NCI-H2227 treated with DMSO at 0.1 percent for 48 hours (cell line): ENCODE data around the gene HAO1.
"Not testable (repeated sequence)": the region's sequence is repeated elsewhere in the genome, so short reads cannot be mapped to it uniquely, and the experiment has no call there.

Experiments
- DNase-seq: peaks from one replicate; lab custom pipeline; 2025; lab: John Stamatoyannopoulos, UW

The HAO1 gene

DNA sequence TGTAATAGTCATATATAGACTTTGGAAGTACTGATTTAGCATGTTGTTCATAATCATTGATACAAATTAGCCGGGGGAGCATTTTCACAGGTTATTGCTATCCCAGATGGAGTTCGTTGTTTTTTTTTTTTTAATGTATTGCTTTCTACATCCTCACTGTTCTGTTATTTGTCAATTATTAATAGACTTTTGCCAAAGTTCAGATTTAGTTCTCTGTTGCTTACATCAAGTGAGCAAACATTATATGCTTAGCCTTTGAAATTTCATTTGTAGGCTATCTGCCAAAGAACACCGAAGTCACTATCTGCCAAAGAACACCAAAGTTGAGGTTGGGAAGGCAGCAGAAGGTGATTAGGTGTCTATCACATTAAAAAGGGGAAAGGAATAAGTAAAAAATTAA, at the start of gene HAO1:
TSS of gene HAO1 (minus strand) at position 118 of the 400 bp plus-strand sequence. CDS start at position 82, 36 bp downstream.
- no peak for DNase-seq

DNA sequence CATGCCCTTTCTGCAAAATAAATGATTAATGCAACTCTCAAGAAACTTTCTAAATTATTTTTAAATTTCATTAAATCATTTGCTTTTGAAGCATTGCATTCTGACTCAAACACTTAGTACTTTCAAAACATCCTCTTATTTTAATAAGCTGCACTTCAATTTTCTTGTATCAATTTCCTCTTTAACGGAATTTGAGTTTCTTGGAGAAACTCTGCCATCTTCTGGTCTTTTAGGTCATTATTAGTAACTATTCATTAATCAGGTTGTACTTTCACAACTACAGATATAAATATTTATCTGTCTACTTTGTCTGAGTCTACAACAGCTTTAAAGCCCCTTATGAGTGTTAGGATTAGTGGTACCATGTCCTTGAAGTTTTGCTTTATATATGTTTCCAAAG, 49.1 kb upstream of the HAO1 start:
- DNase-seq, result no peak

DNA sequence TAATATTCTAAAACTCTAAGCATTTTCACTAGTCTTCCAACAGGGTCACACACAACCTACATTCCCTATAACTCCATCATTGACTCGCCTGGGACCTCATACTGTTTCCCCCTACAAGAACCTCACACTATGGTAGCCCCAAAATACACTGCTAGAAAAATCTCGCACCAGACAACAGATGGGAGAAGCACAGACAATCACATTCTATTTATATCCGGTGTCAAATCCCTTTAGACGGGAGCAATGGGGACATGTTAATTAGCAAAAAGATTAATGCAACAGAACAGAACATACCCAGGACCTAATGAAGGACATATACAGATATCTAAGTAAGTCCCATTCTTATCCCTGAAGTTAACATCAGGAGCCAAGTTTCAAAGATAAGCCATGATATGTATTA, 45.7 kb upstream of the HAO1 start:
- DNase-seq, result no peak

DNA sequence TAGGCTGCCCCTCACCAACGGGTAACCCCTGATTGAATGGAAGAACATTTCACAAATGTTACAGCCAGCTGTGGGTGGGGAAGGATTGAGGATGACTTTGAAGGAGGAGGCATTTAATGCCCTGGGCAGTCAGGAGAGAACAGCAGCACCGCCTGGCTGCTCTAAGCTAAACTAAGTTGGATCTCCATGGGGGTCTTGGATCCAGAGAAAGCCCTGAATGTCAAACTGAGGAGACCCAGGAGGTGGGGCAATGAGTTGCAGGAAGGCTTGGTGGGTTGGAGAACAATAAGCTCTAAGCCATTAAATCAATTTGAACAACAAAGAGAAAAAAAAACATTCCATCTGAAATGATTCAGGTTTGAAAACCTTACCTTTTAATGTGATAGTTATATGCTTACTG, 43.9 kb upstream of the HAO1 start:
- no peak for DNase-seq

DNA sequence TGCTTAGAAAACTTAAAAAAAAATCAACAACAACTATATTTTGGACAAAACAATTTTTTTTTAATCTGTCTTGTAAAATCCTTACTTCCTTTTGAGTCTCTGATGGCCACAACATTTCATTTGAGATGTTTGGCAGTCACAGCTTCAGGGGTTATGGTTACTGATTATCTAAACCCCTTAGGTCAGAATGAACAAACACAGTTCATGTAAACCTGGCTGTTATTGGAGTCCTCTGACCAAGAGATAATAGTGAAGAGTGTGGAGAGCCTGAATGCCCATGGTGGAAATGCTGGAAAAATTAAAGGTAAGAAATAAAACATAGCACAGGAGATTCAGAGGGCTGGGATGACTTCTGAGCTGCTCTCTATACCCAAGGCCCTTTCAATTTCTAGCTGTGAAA, 41.1 kb upstream of the HAO1 start:
- DNase-seq, result no peak

DNA sequence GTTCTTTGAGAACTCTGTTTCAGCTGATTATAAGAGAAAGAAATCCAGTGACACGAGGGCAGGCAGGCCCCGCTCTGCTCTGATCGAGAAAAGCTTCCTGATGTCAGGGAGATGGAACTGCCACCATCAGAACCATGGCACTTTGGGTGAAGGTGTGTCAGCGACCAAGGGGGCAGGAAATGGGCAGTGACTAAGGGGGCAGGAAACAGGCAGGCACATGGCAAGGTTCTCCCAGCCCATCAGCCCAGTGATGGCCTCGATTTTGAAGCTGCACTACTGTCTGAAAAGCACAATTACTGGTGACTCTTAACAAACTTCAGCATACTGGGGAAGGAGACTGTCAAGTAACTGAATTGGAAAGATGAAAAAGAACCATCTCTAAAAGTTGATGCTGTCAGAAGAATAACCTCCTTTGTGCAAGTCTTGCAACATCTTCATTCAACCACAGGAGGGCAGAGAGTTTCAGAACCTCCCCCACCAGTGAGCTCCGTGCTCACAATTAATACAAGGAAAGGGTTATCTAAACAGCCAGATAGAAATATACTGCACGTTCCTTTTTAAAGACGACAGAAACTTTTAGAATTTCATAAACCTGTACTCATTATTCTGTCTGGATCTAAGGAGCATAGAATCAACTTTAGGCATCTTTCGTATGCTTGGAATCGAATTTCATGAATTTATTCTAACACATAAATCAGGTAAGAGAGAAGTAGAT, 40.2 kb upstream of the HAO1 start:
- peak; percentile 40 for DNase-seq

DNA sequence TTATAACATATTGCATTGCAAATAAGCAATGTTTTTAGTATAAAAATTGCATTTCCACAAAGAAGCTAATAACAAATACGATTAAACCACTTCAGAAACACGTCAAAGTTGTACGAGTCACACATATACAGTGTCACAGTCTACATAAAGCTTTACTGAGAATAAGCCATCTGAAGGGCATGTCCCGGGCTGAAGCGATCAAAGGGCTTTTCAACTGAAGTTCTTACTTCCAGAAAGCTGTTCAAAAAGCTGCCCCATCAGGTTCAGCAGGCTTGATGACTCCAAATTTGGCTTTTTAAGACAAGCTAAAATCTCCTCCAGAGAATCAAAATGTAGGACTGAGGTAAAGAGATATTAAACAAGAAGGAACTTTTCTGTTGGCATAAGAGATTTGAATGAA, 37.5 kb upstream of the HAO1 start:
- DNase-seq, result no peak

DNA sequence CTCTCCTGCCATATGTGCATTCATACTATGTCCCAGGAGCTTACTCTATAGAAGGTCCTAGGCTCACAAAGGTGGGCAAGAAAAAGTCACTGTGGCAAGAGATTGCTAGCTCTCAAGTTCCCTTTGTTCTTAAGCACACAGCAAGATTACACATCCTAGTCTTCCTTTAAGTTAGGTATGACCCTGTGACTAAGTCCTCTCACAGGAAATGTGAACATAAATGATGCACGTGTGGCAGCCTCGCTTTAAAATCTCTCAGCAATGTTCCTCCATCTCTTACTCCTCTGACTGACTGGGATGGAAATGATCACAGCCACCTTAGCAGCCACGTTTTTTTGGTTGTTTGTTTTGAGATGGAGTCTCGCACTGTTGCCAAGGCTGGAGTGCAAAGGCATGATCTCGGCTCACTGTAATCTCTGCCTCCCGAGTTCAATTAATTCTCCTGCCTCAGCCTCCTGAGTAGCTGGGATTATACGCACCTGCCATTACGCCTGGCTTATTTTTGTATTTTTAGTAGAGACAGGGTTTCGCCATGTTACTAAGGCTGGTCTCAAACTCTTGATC, 35.7 kb upstream of the HAO1 start:
- no peak for DNase-seq

DNA sequence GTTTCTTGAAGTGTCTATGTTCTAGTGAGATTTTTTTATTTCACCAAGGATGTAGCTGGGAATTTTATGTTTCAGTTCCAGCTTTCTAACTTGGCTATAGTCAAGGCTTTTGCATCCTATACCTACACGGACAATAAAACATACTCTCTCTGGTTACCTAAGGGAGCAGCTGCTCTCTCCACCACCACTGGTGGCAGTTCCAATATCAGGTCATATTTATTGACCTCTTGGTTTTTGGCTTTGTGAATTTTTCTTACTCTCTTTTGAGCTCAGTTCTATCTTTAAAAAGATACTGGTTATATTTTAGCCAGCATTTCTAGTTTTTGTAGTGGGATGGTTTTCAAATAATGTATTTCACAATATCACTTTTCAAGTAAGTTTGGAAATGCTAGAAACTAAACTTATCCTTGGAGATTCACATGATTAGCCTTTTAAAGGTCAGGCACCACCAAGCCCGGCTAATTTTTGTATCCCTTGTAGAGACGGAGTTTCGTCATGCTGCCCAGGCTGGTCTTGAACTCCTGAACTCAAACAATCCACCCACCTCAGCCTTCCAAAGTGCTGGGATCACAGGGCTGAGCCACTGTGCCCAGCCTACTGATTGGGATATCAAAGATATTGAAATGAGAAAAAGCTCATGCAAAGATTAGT, 34.7 kb upstream of the HAO1 start:
- no peak for DNase-seq

DNA sequence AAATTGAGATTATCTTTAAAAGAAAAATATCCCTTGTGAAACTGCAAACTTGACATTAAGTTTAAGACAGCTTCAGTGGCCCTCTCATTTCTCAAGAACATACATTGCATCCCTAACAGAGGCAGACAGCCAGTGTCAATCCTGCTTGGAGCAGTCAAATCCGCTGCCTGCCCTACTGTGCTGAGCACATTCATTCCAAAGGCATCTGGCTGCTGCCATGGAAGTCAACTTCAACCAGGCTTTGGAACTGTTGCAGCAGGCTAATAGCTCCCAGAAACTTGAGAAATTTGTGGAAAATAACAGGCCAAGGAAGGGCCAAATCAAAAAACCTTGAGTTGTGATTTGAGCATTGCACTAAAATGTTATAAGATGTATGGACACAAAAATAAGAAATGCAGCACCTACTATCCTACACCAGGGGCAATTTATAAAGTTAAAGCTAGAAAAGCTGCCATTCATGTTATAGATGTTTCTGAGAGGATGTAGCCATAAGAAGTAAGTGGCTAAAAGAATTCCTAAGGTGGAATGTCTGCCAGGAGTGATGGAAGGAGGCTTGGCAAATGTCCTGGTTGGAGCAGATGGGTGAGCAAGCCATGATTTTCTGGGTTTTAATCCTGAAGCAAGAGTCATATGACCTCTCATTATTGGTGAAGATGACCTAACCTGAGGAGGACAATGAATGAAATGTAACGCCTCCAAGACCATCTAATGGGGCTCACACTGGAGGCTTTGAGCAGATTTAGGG, 31.4 kb upstream of the HAO1 start:
- DNase-seq, result no peak

DNA sequence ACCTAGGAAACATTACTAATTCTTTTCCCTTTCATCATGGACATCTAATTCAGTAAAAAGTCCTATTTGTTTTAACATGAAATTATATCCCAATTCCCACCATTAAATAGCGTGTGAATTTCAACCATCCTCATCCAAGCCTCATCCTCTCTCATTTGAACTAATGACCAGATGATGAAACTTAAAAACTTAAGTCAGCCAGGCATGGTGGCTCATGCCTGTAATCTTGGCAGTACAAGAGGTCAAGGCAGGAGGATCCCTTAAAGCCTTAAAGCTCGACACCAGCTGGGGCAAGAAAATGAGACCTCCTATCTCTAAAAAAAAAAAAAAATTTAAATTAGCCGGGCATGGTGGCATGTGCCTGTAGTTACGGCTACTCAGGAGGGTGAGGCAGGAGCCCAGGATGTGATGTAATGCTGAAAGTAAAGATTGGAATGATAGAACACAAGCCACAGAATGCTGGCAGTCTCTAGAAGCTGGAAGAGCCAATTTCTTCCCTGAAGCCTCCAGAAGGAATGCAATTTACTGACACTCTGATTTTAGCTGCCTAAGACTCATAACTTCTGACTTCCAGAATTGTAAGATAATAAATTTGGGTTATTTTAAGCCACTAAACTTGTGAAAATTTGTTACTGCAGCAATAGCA, 27.1 kb upstream of the HAO1 start:
- no peak for DNase-seq

DNA sequence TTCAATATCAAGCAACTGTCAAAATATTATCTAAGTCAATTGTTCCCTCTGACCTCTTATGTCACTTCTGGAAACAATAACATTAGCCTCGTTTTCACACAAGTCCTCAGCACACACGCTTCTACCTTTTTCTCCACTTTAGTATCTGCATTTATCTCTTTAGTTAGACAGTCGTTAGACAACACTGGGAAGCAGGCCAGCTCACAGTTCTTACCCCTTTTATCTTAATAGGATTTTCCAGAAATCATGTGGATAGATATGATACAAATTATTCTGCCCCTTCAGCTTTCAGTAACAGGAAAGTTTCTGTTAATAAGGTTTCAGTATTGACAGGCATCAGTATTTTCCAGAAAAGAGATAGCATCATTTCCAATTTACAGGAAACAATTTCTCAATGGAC, 25.9 kb upstream of the HAO1 start:
- no peak for DNase-seq

DNA sequence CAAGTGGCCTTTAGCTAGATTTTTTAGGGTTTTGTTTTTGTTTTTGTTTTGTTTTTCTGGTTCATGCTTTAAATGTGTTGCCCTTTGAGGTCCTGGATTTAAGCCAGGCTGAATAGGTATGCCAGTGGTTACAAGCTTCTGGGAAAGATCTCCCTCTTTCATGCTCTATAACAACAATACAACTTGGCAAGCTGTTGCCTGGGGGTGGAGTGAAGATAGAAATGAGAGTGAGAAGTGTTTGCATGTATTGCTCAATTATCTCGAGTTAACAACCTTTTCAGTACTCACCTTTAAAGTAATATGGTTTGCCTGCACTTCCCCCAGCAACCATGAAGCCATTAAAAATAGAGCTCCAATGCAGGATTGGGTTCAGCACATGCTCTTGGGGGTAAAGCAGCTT, 19.2 kb upstream of the HAO1 start:
- DNase-seq, result no peak

DNA sequence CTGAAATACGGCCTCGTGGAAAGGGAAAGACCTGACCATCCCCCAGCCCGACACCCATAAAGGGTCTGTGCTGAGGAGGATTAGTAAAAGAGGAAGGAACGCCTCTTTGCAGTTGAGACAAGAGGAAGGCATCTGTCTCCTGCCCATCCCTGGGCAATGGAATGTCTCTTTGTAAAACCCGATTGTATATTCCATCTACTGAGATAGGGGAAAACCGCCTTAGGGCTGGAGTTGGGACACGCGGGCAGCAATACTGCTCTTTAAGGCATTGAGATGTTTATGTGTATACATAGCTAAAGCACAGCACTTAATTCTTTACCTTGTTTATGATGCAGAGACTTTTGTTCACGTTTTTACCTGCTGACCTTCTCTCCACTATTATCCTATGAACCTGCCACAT, 16.3 kb upstream of the HAO1 start:
- not testable (repeated sequence) for DNase-seq

DNA sequence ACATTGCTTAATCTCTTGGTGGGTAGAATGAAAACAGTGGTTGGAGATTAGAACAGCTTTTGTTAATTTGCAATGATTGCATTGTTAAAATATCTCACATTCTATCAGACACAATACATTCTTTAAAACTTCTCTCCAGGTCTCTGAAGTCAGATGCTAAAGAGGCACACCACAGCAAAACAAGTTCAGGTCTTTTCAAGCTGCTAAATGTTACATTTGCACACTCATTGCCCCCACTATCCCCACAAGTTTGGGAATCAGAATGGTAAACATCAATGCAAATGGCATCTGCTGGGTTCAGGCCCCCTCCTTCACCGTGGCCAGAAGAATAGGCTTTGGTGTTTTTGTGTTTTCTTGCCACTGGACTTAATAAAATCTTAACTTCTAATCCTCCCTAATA, 10.1 kb upstream of the HAO1 start:
- DNase-seq, result no peak

DNA sequence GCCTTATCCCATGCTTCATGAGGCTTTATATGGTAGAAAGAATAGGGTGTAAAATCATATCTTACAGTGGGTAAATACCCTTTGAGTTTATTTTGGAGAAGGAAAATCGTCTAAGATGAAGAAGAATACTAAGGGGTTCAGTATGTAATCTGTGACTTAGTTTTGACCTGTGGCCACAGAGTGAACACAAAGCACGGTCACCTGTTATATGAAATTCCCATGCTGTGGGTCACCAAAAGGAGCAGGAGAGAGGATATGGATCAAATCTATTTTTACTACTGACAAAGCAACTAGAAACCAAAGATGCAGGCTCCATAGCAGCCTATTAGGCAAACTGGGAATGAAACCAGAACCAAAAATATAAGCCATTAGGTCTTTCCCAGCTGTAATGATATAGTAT, 3.6 kb upstream of the HAO1 start:
- no peak for DNase-seq

DNA sequence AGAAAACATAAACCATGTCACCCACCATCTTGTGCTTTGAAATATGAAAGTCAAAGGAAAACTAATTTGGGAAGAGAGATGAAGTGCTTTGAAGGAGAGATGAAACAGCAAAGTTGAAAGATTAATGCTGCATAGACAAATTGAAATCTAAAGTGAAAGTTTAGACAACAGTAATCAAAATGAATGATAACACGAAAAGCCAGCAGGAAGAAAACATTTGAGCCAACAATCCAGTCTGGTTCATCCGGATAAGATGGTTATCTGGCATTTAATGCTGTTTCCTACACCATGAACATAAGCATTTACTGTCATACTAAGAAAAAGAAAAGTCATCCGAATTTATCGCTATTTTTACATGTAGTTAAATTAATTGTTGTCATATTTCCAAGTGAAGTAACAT, 595 bp downstream of the HAO1 start:
- DNase-seq, result no peak

DNA sequence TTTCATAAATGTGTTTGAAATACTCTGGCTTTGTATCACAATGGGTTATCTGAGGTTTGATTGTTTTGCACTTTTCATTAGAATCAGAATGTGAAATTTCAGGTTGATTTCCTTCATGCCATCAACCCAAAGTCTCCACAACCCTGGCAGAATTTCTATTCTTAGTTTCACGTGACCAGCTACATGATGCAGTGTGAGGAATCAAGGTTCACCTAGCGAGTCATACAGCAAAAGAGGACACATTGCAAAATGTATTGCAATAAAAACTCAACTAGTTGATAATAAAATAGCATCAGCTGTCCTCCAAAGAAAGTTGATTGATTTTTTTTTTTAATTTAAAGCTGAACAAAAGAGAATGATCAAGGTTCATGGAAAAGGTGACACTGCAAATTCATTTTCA, 2.2 kb downstream of the HAO1 start:
- DNase-seq, result no peak

DNA sequence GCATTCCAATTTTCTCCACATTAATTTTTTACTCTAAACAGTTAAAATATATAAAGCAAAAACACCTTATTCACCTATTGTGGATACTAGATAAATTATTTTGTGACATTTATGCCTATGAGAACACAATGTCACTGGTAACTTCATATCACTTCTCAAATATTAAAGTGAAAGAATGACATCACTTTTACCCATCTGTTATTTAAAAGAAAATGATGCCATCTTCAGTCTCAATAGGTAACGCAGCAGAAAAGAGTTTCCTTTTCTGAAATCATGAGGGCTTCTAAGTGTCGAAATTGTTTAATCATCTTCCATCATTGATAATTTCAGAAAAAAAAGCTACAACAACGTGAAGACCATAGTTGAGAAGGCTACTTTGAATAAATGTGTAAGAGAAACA, 2.9 kb downstream of the HAO1 start:
- DNase-seq, result no peak

DNA sequence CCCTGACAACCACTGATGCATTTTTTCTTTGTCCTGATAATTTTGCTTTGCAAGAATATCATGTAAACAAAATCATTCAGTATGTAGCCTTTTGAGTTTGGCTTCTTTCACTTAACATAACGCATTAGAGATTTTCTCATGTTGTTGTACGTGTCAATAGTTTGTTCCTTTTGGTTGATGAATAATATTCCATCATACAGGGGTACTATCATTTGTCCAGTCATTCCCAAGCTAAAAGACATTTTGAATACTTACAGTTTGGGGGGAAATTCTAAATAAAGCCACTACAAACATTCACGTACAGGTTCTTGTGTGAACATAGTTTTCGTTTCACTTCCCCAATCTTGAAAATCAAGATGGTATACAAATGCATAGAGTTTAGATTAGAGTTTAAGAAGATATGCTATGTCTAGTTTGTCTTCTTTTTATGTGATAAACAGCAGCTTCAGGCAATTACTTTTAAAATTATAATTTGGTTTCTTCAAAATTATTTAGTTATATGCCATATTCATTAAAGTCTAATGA, 5.2 kb downstream of the HAO1 start:
- DNase-seq, result no peak

DNA sequence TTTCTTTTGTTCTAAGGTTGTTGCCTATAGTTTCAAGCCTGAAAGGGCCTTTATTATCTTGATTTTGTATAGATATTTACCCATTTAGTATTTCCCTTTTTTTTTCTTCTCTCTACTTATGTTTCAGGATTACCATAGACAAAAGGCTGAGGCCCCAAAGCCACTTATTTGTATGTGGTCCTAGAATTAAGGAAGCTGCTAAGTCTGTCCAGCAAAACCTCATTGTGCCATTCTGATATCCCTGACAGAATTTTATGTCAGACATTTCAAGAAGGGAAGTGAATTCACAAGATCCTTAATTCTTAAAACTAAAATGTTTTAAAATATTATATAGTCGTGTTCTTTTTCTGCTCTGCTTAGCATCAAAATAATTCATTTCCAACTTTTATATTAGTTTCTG, 6.9 kb downstream of the HAO1 start:
- no peak for DNase-seq

DNA sequence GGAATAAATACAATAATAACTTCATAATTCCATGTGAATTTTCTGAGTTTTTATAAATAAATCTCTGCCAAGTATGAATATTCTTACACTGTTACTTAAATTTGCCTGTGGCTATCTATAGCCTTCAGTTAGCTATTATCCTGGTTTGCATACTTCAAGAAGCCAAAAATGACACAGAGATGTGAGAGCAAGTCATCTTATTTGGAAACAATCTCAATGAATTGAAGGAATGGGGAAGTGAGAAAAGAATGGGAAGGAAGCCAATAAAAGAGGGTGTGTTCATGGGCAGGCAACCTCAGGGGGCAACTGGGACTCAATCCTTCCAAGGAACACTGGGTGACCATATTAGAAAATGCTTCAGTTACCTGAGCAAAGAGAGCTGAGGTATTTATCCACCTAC, 9.9 kb downstream of the HAO1 start:
- no peak for DNase-seq
